HTERT RPE-1 (cell line): ENCODE results near the gene SBK1.

Experiments
- in situ Hi-C: fragments of 300-500 bp; cut with MboI; formaldehyde crosslinking; loops from 4 replicates; pipeline ENCODE4 v1.14.3; 2020; ENCODE audit warnings: low sequenced_read_pairs

Gene SBK1

DNA sequence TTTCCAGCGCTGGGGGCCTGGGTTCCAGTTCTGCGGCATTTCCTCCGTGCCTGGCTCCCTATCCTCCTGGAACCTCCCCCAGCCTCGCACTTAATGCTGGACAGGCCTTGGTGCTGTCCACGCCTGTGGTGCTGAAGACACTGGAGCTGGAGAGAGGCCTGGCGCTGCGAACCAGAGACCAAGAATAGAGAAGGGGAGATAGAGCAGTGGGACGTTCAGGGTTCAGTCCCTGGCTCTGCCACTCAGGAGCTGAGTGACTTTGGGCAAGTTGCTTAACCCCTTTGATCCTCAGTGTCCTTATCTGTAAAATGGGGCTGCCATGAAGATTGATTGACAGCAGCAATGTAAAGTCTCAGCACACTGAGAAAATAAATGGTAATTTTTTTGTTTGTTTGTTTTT is 11.9 kb downstream of the SBK1 start:
- in situ Hi-C loops: no loop called here

DNA sequence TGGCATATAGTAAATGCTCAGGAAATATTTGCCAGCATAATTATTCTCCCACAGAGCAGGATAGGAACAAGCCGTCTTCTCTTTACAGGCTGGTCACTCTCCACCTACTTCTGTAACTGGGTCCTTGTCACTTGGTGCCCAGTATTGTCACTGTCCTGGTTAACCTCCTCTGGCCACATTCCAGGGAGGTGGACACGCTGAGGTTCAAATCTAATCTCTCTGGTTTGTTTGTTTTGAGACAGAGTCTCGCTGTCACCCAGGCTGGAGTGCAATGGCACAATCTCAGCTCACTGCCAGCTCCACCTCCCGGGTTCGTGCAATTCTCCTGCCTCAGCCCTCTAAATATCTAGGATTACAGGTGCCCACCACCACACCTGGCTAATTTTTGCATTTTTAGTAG is 15.6 kb downstream of the SBK1 start:
- in situ Hi-C loops: no loop called here

DNA sequence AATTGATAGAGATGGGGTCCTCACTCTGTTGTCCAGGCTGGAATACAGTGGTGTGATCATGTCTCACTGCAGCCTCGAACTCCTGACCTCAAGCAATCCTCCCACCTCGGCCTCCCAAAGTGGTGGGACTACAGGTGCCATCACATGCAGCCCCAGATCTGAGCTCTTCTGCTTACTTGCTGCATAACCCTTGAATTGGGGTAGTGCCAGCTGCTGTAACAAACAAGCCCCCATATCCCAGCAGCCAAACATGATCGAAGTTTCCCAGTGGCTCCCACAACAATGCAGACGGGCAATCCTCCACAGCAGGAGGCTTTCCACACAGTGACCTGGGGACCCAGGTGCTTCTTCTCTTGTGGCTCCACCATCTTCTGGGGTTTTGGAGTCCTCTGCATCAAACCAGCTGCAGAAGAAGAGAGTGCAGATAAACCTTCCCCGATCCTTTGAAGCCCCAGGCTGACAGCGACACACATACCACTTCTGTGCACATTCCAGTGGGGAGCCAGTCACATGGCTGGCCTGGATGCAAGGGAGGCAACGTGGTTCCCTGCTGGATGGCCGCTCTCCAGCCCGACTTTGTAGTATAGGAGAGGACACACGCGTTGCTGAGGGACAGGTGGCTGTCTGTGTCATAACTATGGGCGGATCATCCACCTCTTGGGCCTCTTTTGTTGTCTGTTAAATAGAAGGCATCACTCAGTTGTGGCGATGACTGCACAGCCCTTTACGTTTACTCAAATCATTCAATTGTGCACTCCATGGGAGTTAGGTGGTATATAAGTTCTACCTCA is 16.7 kb downstream of the SBK1 start:
- in situ Hi-C loops: no loop called here

DNA sequence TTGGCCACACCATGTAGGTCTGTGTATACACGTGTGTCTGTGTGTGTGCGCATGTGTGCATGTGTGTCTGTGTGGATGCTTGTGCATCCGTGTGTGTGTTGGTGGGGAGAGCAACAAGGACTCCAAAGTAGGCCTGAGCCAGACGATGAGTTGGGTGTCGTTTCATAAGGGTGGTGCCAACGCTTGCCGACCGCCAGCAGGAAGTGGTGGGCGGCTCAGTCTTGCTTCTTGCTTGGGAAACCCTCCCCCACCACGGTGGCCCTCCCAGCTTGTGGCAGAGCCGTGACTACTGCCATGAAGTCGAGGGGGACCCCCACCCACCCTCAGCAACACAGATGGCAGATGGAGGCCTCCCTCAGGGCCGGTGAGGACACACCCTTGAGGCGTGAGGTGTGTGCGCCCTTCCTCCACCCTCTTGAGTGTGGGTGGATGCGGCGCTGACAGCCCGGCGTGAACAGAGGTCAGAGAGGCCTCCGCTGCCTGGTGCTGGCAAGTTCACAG is 17.5 kb downstream of the SBK1 start:
- in situ Hi-C loops: no loop called here

DNA sequence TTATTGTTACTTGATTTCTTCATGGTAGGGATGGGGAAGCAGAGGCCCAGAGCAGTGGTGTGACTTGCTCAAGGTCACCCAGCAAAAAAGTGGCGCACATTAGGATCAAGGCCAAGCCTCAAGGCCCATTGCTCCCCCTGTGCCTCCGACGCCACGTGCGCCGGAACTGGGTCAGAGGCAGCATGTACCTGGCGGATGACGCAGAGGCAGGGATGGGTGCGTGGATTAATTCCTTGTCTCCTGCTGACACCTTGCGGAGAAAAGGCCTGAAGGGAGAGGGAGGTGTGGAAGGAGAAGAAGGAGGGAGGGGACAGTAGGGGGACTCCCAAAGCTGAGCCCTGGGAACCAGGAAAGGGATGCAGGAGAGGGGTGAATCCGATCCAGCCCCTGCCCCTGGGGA is 18.5 kb downstream of the SBK1 start:
- in situ Hi-C loops: no loop called here

DNA sequence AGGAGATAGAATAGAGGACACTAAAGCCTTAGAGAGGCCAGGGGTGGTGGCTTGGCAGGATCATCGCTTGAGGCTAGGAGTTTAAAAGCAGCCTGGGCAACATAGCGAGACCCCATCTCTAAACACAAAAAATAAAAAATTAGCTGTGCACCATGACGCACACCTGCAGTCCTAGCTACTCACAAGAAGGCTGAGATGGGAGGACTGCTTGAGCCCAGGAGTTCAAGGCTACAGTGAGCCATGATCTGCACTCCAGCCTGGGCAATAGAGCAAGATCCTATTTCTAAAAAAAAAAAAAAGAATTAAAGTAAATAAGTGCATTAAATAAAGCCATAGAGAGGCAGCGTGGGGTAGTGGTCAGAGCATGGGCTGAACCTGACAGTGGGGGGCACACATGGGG is 19.1 kb downstream of the SBK1 start:
- in situ Hi-C loops: no loop called here

DNA sequence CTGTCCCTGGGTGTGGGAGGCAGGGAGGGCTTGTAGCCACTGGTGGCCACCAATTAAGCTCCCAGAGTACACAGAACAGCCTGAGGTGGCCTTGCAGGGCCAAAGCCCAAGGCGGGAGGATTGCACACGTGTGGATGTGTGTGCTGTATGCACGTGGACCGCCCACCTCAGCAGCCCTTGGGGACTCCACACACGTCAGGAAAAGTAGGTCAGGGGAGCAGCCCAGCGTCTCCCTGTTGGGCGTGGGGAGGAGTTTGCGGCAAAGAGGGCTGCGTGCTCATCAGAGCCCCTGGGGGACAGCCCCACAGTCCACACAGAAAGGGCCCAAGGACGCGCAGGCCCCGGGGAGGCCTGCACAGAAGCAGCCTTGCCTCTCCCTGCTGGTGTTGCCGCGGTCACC is 19.6 kb downstream of the SBK1 start:
- in situ Hi-C loops: no loop called here

DNA sequence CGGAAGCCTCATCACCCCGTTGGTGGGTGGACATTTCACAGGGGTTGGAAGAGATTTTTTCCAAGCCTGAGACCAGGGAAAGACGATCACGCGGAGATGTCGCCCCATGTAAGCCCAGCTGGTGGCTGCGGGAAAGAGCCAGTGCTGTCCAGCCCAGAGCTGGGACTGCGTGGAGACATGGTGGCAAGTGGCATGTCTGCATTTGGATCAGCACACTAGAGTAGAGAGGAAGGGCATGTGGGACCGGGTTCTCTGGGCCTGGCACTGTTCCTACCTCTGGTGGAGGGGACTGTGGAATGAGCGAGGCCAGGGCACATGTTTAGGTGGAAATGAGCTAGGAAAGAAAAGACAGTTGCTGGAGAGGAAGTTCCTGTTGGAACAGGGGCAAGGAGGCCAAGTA is 20.0 kb downstream of the SBK1 start:
- in situ Hi-C loops: no loop called here

DNA sequence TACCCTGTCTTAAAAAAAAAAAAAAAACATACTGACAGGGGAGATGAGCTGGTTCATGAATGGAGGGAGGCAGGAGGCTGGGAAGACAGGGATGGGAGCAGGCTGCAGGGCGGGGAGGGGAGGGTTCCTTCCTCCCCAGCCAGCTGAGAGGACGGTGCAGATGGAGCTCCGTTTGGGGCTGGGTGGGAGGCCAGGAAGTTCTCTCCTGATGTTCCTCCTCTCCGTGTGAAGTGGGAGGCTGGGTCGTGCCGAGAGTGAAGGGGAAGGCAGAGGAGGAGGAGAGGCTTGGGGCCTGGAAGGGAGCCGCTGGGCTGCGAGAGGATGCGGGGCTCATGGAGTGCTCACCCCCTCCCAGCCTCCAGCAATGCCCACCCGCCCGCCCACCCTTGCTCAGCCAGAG is 21.3 kb downstream of the SBK1 start:
- in situ Hi-C loops: no loop called here

DNA sequence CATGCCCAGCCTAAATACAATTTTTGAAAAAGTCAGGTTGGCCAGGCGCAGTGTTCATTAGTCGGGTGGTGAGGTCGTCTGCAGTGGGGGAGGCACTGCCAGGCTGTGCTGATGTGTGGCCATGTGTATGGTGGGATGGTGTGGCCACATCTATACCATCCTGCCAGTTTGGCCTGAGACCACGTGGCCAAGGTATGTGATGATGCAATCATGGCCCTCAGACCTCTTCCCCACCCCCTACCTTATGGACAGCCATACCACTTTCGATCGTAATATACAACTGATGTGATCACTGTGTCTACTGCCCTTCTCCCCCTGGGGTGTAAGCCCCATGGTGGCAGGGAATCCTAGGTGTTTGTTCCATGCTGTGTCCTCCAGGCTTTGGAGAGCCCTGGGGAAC is 23.7 kb downstream of the SBK1 start:
- in situ Hi-C loops: no loop called here

DNA sequence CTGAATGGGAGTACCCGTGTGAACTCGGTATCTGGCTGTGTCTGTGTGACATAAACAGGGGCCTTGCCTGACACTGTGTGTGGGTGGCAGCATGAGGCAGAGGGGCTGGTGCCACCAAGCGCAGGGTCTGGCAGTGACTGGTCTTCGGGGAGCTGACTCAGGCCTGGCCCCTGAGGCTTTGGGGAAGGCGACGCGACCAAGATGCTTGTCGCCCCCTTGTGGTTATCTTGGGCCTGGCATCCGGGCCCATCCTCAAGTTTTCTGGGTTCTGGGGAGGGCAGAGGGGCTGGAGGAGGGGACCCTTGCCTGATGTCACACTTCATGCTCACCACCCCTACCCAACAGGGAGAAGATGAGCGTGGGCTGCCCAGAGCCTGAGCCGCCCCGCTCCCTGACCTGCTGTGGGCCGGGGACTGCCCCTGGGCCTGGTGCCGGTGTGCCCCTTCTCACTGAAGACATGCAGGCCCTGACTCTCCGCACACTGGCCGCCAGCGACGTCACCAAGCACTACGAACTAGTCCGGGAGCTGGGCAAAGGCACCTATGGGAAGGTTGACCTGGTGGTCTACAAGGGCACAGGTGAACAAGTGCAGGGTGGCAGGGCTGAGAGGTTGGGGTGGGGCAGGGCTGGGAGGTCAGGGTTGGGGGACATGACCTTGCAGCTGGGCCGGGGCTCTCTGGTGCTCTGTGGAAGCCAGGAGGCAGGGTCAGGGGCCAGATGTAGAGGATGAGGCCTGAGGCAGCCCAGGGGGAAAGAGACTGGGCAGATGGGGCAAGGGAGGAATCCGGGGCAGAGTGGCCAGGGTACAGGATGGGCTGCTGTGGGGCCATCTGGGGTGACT is 24.9 kb downstream of the SBK1 start:
- in situ Hi-C loops: no loop called here

DNA sequence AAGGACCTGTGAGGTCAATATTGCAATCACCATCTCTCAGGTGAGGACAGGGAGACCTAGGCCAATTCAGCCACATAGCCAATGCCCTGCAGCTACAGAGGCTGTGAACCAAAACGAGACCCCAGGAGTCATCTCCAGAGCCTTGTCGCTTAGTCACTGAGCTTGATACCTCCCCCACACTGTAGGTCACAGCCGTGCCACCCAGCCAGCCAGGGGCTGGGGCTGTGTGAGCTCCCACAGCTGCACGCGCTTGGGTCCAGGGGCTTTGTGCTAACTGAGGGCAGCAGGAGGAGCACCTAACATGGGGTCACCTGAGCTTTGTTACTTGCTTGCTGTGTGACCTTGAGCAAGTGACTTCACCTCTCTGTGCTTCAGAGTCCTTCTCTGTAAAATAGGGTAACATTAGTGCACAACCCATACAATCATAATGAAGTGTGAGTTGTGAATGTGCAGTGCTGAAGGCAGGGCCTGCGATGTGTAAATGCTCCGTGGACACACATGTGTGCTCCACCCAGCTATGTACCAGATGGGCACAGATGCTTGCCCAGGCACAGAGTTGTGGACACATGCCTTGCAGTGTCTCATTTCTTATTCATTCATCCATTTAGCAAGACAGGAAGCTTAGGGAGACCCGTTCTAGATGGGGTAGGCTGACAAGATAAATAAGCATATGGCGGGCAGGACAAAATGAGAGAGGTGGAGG is 25.9 kb downstream of the SBK1 start:
- in situ Hi-C loops: no loop called here

DNA sequence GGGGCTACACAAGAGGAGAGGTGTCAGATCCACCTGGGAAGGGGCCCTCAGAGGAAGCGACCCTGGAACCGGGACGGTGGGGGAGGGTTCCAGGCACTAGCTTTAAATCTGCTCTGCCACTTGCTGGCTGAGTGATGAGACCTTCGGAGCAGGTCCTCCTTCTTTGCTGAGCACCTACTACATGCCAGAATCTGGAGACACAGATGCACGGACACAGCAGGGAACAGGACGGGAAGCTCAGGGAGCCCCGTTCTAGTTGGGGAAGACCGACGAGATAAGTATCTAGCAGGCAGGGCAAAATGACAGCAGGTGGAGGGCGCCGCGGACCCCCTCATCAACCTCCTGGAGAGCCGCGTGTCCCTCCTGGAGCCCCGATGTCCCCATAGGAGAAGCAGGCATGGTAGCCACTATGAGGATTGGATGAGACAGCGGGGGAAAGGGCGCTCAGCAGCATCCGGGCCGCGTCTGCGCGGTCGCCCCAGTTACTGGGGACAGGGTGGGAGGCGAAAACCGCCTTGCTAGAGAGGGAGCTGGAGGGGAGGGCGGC is 27.2 kb downstream of the SBK1 start:
- in situ Hi-C loops: no loop called here

DNA sequence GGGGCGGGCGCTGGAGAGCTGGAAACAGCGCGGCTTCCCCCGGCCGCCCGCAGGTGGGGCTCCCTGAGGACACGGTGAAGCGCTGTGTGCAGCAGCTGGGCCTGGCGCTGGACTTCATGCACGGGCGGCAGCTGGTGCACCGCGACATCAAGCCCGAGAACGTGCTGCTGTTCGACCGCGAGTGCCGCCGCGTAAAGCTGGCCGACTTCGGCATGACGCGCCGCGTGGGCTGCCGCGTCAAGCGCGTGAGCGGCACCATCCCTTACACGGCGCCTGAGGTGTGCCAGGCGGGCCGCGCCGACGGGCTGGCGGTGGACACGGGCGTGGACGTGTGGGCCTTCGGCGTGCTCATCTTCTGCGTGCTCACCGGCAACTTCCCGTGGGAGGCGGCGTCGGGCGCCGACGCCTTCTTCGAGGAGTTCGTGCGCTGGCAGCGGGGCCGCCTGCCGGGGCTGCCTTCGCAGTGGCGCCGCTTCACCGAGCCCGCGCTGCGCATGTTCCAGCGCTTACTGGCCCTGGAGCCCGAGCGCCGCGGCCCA is 27.8 kb downstream of the SBK1 start:
- in situ Hi-C loops: no loop called here

DNA sequence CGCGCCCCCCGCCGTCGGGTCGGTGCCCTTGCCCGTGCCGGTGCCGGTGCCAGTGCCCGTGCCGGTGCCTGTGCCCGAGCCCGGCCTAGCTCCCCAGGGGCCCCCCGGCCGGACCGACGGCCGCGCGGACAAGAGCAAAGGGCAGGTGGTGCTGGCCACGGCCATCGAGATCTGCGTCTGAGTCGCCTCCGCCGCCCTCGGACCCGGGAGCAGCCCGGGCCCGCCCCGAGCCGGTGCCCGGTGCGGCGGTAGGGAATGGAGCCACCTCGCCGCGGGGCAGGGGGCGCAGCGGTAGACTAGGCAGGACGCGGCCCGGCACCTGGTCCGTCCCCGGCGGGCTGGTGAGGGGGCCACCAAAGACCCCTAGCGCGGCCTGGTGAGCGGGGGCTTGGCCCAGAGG is 28.4 kb downstream of the SBK1 start:
- in situ Hi-C loops: no loop called here

DNA sequence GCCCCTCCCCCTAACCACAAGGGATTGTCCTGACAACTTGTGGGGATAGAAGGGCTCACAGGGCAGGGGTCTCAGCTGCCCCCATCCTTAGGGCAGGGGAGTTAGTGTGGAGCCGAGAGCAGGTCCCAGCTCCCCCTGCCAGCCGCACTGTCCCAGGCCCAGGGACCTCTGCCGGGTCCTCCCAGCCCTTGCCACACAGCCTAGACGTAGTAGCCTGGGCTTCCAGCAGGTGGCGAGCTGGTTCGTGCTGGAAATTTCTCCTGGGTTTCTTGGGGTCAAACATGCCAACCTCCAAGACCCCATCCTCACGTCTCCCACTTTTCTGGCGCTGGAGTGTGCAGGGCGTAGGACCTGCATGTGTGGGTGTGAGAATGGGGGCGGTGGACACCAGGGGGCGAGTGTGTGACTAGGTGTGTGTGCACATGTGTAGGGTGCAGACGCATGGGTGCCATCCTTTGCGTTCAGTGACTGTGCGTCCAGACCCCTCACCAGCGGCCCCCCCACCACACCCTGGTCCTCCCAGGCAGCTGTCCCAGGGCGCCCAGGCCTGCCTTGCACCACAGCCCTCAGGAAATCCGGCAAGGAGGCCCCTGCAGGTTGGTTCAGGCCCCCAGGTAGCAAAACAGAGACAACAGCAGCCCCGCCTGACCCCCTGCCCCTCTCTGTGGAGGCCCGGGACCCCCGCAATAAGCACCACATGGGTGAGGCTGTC is 29.5 kb downstream of the SBK1 start:
- in situ Hi-C loops: no loop called here

DNA sequence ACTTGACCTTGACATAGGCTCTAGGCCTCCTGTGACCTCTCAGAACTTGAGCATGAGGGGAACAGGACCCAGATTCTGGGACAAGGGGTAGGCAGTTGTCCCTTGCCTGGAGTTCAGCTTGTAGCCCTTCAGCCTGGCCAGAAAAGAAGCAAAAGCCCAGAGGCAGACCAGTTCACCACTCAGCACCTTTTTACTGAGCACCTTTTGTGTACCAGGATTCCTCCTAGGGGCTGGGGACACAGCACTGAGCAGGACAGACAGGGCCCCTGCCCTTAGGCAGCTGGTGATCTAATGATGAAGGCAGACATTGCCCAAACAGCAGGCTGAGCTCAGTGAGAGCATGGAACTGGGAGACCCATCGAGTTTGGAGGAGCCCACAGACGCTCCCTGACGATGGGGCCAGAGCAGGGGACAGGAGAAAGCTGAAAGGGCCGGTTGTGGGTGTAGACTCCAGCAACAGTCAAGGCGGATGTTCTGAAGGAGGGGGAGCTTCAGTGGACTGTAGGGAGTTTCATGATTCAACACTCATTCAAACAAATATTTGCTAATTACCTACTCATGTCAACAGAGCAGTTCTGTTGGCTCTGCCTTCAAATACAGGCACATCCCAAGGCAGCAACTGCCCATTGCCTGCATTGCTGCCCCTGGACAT is 32.0 kb downstream of the SBK1 start:
- in situ Hi-C loops: no loop called here

DNA sequence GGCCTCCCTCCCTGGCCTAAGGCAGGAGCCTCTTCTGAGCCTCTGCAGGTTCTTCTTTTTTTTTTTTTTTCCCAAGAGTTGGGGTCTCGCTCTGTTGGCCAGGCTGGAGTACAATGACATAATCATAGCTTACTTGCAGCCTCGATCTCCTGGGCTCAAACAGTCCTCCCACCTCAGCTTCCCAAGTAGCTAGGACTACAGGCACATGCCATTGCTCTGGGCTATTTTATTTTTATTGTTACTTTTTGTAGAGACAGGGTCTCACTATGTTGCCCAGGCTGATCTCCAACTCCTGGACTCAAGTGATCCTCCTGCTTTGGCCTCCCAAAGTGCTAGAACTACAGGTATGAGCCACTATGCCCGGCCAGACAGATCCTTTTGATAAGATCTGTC is 32.6 kb downstream of the SBK1 start:
- in situ Hi-C loops: no loop called here

DNA sequence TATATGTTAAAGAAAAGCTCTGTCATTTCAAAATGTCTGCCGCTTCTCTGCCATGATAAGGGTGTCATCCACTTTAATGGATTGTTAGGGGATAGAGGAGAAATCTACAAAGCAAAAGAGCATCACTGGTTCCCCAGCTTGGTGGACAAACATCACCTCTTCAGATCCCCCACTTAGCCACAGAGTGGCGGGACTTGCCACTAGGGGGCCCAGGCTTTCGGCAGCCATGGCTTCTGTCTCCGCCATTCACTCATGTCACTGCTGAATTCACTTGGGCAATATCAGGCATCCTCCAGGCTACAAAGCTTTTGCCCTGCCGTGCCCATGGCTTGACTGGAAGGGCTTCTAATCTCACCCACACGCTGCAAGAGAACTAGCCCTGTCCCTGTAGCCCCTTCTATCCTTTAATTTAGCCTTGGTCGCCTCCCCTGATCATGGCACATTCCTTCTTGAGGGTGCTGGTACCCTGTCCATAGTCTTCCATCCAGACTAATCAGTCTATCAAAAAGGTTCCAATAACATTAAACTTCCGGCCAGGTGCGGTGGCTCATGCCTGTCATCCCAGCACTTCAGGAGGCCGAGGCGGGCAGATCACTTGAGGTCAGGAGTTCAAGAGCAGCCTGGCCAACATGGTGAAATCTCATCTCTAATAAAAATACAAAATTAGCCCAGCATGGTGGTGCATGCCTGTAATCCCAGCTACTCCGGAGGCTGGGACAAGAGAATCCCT is 34.7 kb downstream of the SBK1 start:
- in situ Hi-C loops: no loop called here
